Stomach smooth muscle (tissue), 2 donors: ENCODE measurements around the gene JSRP1.

Experiments
- H3K27ac ChIP-seq: one replicate; pipeline ENCODE4 v1.7.0; 2013; ENCODE audit warnings: mild to moderate bottlenecking, low read length, inconsistent platforms
- H3K27me3 ChIP-seq, 2 donors: one replicate each; pipeline ENCODE4 v1.7.0; 2013; ENCODE audit warnings: low read length in 2 of 2; ENCODE audit not compliant: insufficient read depth in 2 of 2, control insufficient read depth in 1 of 2
- H3K36me3 ChIP-seq, 2 donors: one replicate each; pipeline ENCODE4 v1.7.0; 2013; ENCODE audit warnings: low read length in 2 of 2; ENCODE audit not compliant: control insufficient read depth in 2 of 2, insufficient read depth in 2 of 2
- H3K4me1 ChIP-seq: one replicate; pipeline ENCODE4 v1.7.0; 2013; ENCODE audit warnings: low read length; ENCODE audit not compliant: control insufficient read depth, insufficient read depth
- H3K4me3 ChIP-seq, 2 donors: one replicate each; pipeline ENCODE4 v1.7.0; 2013; ENCODE audit warnings: low read length in 2 of 2
- H3K9ac ChIP-seq, 2 donors: one replicate each; pipeline ENCODE4 v1.7.0; 2013; ENCODE audit warnings: low read length in 2 of 2, mild to moderate bottlenecking in 1 of 2
- H3K9me3 ChIP-seq, 2 donors: one replicate each; pipeline ENCODE4 v1.7.0; 2013; ENCODE audit warnings: low read length in 2 of 2; ENCODE audit not compliant: control insufficient read depth in 2 of 2
- donor health status: healthy.
- donor health status: Pancreatic carcinoma.

JSRP1 gene

GRCh38 chr19:2242816-2243215 lies 13.4 kb downstream of the JSRP1 start:
- Histone ChIP-seq H3K27me3 (no peaks in the 10 kb centered on the region), H3K9me3 (no peaks in the 10 kb centered on the region), H3K36me3 (peaks cover 41 to 45% of the 10 kb centered on the region in 2 donors), H3K4me3 (no peak overlapping the region), H3K27ac (no peak overlapping the region), H3K9ac (no peak overlapping the region), H3K4me1 (peaks cover 32% of the 10 kb centered on the region)

DNA sequence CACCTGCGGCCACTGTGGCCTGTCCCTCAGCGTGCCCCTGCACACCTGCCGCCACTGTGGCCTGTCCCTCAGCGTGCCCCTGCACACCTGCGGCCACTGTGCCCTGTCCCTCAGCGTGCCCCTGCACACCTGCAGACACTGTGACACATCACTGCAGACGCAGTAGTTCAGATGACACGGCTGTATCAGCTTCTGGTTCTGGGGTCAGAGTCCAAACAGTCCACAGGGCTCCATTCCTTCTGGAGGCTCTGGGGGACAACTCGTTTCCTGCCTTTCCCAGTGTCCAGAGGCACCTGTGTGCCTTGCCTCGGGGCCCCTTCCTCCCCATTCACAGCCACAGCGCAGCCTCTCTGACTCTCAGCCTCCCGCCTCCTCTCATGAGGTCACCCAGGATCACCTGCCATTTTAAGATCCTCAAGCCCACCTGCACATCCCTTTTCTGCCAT lies 14.1 kb downstream of the JSRP1 start:
- H3K36me3 ChIP-seq: peaks cover 36 to 40% of the 10 kb centered on the region in 2 donors
- H3K27me3 ChIP-seq: no peaks in the 10 kb centered on the region
- H3K4me1 ChIP-seq: peaks cover 39% of the 10 kb centered on the region
- no peak overlapping the region for H3K27ac ChIP-seq
- no peak overlapping the region for H3K4me3 ChIP-seq
- H3K9ac ChIP-seq: no peak overlapping the region
- no peaks in the 10 kb centered on the region for H3K9me3 ChIP-seq

DNA sequence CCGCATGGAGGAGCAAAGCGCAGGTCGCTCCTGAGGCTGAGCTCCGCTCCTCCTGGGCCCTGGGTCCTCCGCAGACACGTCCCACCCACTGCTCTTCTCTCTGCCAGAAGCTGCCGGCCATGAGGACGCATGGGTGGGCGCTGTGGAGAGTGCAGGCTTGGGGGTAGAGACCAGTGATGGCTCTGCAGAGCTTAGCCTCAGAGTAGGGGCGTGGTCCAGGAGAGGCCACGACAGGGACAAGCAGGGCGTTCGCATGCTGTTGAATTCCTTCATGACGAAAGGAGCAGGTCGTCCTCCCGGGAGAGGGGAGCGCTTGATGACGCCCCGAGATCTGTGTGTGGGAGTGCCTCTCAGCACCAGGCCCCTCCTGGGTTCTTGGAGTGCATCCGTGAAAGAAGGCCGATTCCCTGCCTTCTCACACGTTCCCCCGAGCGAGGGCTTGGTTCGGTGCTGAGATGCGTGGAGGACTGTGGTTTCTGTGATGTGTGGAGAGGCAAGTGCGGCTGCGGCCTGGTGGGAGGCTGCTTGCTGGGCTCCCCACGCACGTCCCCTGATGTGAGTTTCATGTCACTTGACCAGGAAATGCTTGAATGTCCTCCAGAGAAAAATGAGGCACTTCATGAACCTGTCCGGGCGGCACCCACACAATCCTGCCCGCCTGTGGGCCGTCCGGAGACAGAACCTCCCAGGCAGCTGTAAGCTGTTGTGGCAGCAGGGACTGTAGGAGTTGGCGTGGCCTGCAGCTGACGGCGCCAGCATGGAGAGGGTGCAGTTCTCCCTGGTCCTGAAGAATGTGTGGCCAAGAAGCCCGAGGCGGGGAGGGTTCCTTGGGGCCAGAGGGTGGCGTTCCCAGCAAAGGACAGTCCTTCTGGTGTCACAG lies 15.1 kb downstream of the JSRP1 start:
- no peak overlapping the region for H3K27ac ChIP-seq
- H3K36me3 ChIP-seq: peaks cover 30 to 31% of the 10 kb centered on the region in 2 donors
- H3K27me3 ChIP-seq: no peaks in the 10 kb centered on the region
- no peaks in the 10 kb centered on the region for H3K9me3 ChIP-seq
- H3K9ac ChIP-seq: peak overlapping the region; percentile 0 to 21
- H3K4me1 ChIP-seq: peaks cover 40% of the 10 kb centered on the region
- peak overlapping the region in 1 of 2 donors; percentile 49 for H3K4me3 ChIP-seq

DNA sequence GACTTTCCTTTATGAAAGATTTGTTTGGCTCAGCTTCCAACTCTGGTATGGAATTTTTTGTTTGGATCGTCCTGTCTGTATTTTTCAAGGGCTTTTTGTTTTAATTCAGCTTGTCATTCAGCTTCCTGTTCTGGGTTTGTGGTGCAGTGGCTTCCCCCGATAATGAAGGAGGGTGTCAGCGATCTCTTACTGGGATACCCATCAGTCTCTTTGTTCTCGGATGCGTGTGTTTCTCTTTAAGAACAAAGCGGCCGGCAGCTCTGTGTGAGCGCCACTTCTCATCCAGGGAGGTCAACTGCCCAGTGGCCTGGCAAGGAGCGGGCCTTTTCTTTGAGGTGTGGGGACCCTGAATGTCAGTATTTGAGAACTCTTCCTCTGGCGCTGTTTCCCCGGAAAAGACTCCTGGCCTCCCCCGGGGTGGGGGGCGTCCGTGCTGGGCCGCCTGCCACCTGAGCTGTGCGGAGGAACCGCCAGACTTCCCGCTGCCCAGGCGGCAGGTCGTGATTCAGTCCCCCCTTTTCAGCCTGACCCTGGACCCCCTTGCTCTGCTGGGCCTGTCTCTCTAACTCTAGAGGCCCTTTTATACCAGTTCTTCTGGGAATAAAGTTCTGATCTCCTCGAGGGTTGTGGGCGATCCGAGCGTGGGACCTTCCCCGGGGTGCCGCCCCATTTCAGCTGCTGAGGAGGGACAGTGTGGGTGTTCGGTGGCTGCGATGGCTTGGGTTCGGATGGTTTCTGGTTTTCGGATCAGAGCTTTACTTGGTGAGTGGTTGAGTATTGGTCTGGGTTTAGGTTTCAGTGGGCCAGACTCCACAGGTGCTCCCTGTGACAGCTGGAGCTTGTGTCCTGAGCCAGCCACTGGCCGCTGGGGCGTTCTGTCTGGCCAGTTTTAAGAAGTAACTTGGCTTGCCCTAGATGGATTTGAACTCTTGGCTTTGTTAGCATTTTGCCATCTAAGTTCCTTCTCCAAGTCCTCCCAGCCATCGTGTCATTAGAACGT lies 16.1 kb downstream of the JSRP1 start:
- peaks cover 20 to 21% of the 10 kb centered on the region in 2 donors for H3K36me3 ChIP-seq
- peaks cover 46% of the 10 kb centered on the region for H3K4me1 ChIP-seq
- H3K9ac ChIP-seq: peak overlapping the region; percentile 23 to 29
- H3K27ac ChIP-seq: no peak overlapping the region
- H3K9me3 ChIP-seq: no peaks in the 10 kb centered on the region
- H3K27me3 ChIP-seq: no peaks in the 10 kb centered on the region
- H3K4me3 ChIP-seq: peak overlapping the region; percentile 39 to 49

GRCh38 chr19:2239173-2239572 lies 17.0 kb downstream of the JSRP1 start:
- no peak overlapping the region for H3K27ac ChIP-seq
- H3K9ac ChIP-seq: peak overlapping the region in 1 of 2 donors; percentile 23
- H3K36me3 ChIP-seq: peaks cover 11 to 15% of the 10 kb centered on the region in 2 donors
- H3K4me1 ChIP-seq: peaks cover 54% of the 10 kb centered on the region
- H3K9me3 ChIP-seq: no peaks in the 10 kb centered on the region
- no peaks in the 10 kb centered on the region for H3K27me3 ChIP-seq
- peak overlapping the region in 1 of 2 donors; percentile 30 for H3K4me3 ChIP-seq

- H3K27ac ChIP-seq: no peak overlapping the region
- H3K36me3 ChIP-seq: peaks cover 0 to 13% of the 10 kb centered on the region in 2 donors
- H3K4me1 ChIP-seq: peaks cover 64% of the 10 kb centered on the region
- peak overlapping the region; percentile 53 to 84 for H3K4me3 ChIP-seq
- H3K9ac ChIP-seq: no peak overlapping the region
- H3K27me3 ChIP-seq: no peaks in the 10 kb centered on the region
- H3K9me3 ChIP-seq: no peaks in the 10 kb centered on the region
These were observed 18.4 kb downstream of the JSRP1 start for GRCh38 chr19:2237869-2238153.

- no peaks in the 10 kb centered on the region for H3K27me3 ChIP-seq
- H3K36me3 ChIP-seq: peaks cover 0 to 10% of the 10 kb centered on the region in 2 donors
- H3K27ac ChIP-seq: peak overlapping the region; percentile 97
- peak overlapping the region; percentile 53 to 84 for H3K4me3 ChIP-seq
- H3K4me1 ChIP-seq: peaks cover 64% of the 10 kb centered on the region
- peak overlapping the region; percentile 90 to 94 for H3K9ac ChIP-seq
- no peaks in the 10 kb centered on the region for H3K9me3 ChIP-seq
These were observed 19.0 kb downstream of the JSRP1 start for GRCh38 chr19:2237051-2237868.

DNA sequence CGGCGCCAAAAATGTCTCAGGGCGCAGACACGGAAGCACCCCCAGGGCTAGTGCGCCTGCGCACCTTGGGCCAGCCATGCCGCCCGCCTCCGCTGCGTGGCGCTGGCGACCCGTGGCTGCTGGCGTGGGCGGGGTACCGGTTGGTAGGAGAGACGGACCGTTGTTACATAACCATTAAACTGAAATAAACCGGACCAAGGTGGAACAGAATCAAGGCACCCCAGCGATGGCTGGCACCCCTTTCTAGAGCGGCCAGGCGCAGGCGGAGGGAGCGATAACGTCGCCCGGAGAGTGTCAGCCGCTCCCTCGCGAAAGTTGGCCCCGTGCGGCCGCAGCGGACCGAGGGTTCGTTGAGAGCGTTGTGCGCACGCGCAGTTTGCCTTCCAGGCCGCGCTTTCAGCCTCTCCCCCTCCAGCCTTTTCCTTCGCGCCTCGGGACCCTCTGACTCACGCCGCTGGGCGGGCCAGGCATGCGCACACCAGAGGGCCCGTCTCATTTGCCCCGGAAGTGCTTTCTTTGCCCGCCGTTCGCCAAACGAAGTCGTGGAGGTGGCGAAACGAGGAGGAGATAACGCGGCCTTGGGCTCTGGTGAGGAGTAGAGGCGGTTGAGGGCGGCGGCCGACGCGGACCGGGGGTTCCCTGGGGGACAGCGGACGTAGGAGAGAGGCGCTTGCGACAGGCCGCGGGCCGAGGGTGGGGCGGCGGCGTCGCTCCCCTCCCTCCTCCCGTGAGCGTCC lies 19.7 kb downstream of the JSRP1 start, which contains the start of the genes PLEKHJ1 and SF3A2:
TSS of gene PLEKHJ1 (minus strand) at position 16 of the 737 bp plus-strand sequence. CDS start 81 bp downstream, outside the sequence.
TSS of gene SF3A2 (plus strand) at position 511 of the 737 bp plus-strand sequence. CDS start 6,595 bp downstream, outside the sequence.
- no peaks in the 10 kb centered on the region for H3K27me3 ChIP-seq
- peak within 1 kb of the TSS; percentile 97 for H3K27ac ChIP-seq
- peak within 1 kb of the TSS; percentile 90 to 94 for H3K9ac ChIP-seq
- H3K36me3 ChIP-seq: peaks cover 3 to 14% of the 10 kb centered on the region in 2 donors
- H3K9me3 ChIP-seq: no peaks in the 10 kb centered on the region
- peak within 1 kb of the TSS; percentile 53 to 84 for H3K4me3 ChIP-seq
- peaks cover 64% of the 10 kb centered on the region for H3K4me1 ChIP-seq

GRCh38 chr19:2236064-2236313 lies 20.2 kb downstream of the JSRP1 start:
- peaks cover 59% of the 10 kb centered on the region for H3K4me1 ChIP-seq
- H3K27me3 ChIP-seq: no peaks in the 10 kb centered on the region
- H3K4me3 ChIP-seq: peak overlapping the region; percentile 53 to 84
- no peaks in the 10 kb centered on the region for H3K9me3 ChIP-seq
- peak overlapping the region; percentile 97 for H3K27ac ChIP-seq
- H3K36me3 ChIP-seq: peaks cover 3 to 17% of the 10 kb centered on the region in 2 donors
- peak overlapping the region; percentile 66 to 94 for H3K9ac ChIP-seq
